Fibroblast of villous mesenchyme (primary cell): Measurements from ENCODE around the gene GGCT. TPM values are rescaled to one million over a fixed set of nuclear protein-coding genes. Genes with fewer than 3 reads are reported as not detected.
"Not testable (repeated sequence)": the region's sequence is repeated elsewhere in the genome, so short reads cannot be mapped to it uniquely, and the experiment has no call there.

ENCODE experiments used
- DNase-seq: peaks from one replicate; pipeline ENCODE4 v3.0.0-alpha.2; 2010; ENCODE audit warnings: low read depth
- H3K4me3 ChIP-seq: 2 replicates; pipeline ENCODE4 v1.5.1; 2011; ENCODE audit warnings: low read depth, mild to moderate bottlenecking, low read length
- total RNA-seq: library from RNA; depleted of rRNA; stranded (reverse); fragments of >200 nt; gene quantifications from 2 replicates; pipeline ENCODE4 v1.2.3, GENCODE V29; 2012
- TF ChIP-seq, protein P1 (sequence below): IDR thresholded peaks from 2 replicates; pipeline ENCODE4 v1.5.1; 2012; ENCODE audit warnings: low read depth, mild to moderate bottlenecking, low read length; ENCODE audit not compliant: insufficient read depth

The GGCT gene
- total RNA-seq, 1 donor = 18.1 TPM

DNA sequence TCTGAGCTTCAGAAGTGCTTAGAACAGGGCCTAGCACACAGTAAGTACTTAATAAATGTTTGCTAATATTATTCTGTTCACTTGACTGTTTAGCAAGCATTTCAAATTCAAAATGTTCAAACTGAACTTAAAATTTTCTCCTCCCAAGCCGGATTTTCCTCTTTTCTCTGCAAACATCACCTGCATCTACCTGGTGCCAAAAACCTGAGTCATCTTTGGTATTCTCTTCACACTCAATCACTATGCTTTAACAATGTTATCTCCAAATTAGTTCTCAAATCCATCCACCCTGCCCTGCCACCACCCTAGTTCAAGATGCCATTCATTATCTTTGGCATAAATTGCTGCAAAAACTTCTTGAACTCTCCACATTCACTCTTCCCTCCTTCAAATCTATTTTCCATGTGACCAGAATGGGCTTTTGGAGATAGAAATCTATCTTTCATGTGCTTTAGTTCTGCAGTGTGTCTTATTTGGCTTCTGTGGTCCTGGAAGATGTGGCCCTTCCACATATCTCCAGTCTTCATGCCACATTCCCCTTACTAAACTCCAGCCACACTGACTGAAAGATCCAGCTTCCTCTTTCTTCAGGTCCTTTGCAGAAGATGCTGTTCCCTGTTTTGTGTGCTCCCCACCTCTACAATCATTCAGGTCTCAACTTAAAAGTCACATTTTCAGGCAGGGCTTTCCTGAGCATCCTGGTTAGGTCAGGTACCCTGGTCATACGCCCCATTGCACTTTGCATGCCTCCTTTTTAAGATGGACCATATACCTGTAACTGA is 2.0 kb downstream of the GGCT start:
- H3K4me3 ChIP-seq = no peak overlapping the region
- DNase-seq = no peak
- TF ChIP-seq, protein P1, sequence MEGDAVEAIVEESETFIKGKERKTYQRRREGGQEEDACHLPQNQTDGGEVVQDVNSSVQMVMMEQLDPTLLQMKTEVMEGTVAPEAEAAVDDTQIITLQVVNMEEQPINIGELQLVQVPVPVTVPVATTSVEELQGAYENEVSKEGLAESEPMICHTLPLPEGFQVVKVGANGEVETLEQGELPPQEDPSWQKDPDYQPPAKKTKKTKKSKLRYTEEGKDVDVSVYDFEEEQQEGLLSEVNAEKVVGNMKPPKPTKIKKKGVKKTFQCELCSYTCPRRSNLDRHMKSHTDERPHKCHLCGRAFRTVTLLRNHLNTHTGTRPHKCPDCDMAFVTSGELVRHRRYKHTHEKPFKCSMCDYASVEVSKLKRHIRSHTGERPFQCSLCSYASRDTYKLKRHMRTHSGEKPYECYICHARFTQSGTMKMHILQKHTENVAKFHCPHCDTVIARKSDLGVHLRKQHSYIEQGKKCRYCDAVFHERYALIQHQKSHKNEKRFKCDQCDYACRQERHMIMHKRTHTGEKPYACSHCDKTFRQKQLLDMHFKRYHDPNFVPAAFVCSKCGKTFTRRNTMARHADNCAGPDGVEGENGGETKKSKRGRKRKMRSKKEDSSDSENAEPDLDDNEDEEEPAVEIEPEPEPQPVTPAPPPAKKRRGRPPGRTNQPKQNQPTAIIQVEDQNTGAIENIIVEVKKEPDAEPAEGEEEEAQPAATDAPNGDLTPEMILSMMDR = no peak

DNA sequence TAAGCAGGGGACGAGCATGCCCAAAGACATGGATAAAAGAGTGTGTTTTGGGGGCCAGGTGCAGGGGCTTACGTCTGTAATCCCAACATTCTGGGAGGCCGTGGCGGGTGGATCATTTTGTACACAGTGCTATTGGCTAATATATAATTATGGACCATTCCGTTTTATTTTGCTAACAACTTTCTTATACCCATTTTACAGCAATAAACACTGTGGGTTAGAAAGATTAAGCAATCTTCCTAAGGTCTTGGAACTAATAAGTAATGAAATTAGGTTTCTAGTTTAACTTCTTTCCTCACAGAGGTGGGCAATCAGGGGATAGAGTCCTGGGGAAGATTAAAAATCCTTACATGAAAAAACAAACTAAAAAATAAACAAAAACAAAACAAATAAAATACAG is 3.4 kb downstream of the GGCT start:
- no peak overlapping the region for H3K4me3 ChIP-seq
- TF ChIP-seq, protein P1 = no peak
- DNase-seq = no peak

DNA sequence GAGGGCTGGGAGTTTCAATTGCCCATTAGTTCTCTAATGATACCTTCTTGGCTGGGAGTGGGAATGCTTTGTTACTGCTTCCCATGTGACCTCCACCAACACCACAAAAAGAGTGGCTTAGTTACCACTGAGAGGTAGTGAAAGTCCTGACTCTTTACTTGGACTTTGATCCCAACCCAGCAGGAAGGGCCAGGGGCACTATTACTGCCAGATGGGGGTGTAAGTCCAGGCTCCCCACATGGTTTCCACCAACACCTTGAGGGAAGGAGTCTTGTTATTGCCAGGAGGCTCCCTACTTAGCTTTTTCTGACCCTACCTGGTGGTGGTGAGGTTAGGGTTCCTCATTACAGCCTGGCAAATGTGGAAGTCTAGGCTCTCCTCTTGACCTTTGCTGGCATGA is 11.4 kb downstream of the GGCT start:
- no peak for DNase-seq
- no peak overlapping the region for H3K4me3 ChIP-seq
- TF ChIP-seq, protein P1 = no peak

DNA sequence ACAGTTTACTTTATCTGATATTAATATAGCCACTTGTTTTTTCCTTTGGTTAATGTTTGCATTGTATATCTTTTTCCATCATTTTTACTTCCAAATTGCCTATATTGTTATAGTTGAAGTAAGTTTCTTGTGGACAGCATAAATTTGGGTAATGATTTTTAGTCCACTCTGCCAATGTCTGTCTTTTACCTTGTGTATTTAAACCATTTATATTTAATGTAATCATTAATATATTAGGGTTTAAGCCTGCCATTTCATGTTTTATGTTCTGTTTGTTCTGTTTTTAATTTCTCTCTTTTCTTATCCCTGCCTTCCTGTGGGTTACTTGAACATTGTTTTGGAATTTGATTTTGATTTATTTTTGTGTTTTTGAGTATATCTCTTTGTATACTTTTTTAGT is 13.2 kb downstream of the GGCT start:
- no peak overlapping the region for H3K4me3 ChIP-seq
- no peak for DNase-seq
- TF ChIP-seq, protein P1 = no peak

DNA sequence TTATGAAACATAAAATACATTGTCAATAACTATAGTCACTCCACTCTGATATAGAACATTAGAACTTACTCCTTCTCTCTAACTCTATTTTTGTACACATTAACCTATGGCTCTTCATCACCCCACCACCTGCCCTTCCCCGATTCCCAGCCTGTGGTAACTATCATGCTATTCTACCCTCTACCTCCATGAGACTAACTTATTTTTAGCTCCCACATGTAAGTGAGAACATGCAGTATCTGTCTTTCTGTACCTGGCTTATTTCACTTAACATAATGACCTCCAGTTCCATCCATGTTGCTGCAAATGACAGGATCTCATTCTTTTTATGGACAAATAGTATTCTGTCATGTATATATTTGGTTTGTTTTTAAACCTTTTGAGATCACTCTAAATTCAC is 17.3 kb downstream of the GGCT start:
- H3K4me3 ChIP-seq = no peak overlapping the region
- TF ChIP-seq, protein P1 = no peak
- DNase-seq = no peak

DNA sequence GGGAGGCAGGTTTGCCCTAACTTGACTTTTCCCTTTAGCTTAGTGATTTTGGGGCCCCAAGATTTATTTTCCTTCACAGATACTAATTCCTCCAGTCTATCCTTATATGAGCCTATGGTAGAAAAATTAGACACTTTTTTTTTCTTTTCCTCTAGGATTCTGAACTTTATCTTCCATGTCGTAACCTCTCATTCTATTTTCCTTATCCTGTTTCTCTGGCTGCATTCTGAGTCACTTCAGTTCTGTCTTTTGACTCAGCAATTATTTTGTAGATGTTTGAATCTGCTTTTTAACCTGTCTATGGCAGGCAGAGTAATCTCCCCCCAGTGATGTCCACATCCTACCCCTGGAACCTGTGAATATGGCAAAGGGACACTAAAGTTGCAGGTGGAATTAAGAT is 19.0 kb downstream of the GGCT start:
- TF ChIP-seq, protein P1 = no peak
- no peak for DNase-seq
- H3K4me3 ChIP-seq = no peak overlapping the region

DNA sequence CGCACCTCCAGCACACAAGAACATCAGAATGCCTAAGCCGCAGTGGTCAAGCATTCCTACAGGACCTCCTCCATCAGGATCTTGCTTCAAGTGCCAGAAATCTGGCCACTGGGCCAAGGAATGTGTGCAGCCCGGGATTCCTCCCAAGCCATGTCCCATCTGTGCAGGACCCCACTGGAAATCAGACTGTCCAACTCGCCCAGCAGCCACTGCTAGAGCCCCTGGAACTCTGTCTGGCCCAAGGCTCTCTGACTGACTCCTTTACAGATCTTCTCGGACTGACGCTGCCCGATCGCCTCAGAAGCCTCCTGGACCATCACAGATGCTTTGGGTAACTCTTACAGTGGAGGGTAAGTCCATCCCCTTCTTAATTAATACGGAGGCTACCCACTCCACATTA is 23.2 kb downstream of the GGCT start:
- H3K4me3 ChIP-seq, DNase-seq: not testable (repeated sequence)
